Measurements from ENCODE around the gene ZNF423.

GRCh38 chr16:49852279-49852678 is 3.6 kb downstream of the ZNF423 start:
- TF ChIP-seq POLR2A (IDR thresholded peaks at IDR 0.05; ENCODE audit: low read depth, low read length) (no peak), TAF1 (IDR thresholded peaks at IDR 0.05; ENCODE audit: low read depth, low read length) (no peak), POLR2AphosphoS5 (IDR thresholded peaks at IDR 0.05; ENCODE audit: low read depth, low read length) (no peak), SPI1 (IDR thresholded peaks at IDR 0.05; ENCODE audit: low read depth, low read length) (no peak), POU2F2 (IDR thresholded peaks at IDR 0.05; ENCODE audit: low read depth, low read length) (no peak)

Data from GM12891 (cell line).